Measurements from ENCODE around the gene POLDIP2.

DNA sequence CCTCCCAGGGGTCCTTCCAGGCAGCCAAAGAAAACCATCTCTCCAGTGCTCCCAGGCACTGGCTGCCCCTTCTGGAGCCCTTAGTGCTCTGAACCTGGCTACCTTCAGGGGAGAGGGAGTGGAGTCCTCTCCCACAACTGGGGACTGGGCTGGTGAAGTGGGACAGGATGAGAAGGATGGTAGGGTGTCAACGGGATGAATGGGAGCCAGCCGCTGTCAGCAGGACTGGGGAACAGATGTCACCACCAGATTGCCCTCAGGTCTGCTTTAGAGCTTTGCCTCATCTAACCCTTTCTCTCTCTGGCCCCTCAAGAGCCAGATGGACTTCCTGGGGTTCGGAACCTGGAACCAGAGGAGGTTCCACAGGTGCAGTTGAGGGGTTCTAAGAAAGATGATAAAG, 8.2 kb upstream of the POLDIP2 start:
- TF ChIP-seq, protein P1, sequence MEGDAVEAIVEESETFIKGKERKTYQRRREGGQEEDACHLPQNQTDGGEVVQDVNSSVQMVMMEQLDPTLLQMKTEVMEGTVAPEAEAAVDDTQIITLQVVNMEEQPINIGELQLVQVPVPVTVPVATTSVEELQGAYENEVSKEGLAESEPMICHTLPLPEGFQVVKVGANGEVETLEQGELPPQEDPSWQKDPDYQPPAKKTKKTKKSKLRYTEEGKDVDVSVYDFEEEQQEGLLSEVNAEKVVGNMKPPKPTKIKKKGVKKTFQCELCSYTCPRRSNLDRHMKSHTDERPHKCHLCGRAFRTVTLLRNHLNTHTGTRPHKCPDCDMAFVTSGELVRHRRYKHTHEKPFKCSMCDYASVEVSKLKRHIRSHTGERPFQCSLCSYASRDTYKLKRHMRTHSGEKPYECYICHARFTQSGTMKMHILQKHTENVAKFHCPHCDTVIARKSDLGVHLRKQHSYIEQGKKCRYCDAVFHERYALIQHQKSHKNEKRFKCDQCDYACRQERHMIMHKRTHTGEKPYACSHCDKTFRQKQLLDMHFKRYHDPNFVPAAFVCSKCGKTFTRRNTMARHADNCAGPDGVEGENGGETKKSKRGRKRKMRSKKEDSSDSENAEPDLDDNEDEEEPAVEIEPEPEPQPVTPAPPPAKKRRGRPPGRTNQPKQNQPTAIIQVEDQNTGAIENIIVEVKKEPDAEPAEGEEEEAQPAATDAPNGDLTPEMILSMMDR (IDR thresholded peaks at IDR 0.05) = no peak
- no peak for TF ChIP-seq POLR2A (IDR thresholded peaks at IDR 0.05)
